Adrenal gland (tissue), 5 donors: ENCODE measurements around the gene POLG2.

Source experiments
- CTCF ChIP-seq, 6 experiments: fragments of 450-650 bp in 4 of 6; fragments of 200-600 bp in 2 of 6; sonication (generic) in 1 of 6; IDR thresholded peaks; 1 replicate in 5 of 6; 2 replicates in 1 of 6; pipeline versions ENCODE4 v1.5.1 to v1.8.0; 2016 to 2021; ENCODE audit warnings: antibody characterized with exemption in 6 of 6, mild to moderate bottlenecking in 2 of 6, moderate library complexity in 1 of 6
- POLR2A ChIP-seq, 2 donors: fragments of 450-650 bp; IDR thresholded peaks; one replicate each; pipeline ENCODE4 v1.6.1; 2017; ENCODE audit warnings: antibody characterized with exemption in 2 of 2, mild to moderate bottlenecking in 2 of 2, moderate library complexity in 1 of 2
- donor health status: DM: no; HTN: no; CAD: no.

DNA sequence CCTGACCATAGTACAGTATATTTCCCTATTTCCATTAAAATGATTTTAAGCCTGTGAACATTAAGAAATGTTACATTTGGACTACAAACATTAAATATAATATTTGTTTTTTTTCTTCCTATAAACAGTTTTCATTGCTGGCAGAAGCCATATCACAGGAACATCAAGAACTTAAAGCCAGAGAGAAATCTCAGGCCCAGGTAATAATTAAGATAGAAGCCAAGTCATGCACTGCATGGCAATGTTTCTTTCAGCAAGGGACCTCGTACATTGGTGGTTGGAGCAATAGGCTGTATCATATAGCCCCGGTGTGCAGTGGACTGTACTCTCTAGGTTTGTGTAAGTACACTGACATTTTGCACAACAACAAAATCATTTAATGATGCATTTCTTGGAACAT lies 40.1 kb upstream of the POLG2 start:
- TF ChIP-seq POLR2A (IDR thresholded peaks at IDR 0.05) (no peak), CTCF (IDR thresholded peaks at IDR 0.05) (no peak)
